ENCODE results near the gene TFAM.

The TFAM gene

DNA sequence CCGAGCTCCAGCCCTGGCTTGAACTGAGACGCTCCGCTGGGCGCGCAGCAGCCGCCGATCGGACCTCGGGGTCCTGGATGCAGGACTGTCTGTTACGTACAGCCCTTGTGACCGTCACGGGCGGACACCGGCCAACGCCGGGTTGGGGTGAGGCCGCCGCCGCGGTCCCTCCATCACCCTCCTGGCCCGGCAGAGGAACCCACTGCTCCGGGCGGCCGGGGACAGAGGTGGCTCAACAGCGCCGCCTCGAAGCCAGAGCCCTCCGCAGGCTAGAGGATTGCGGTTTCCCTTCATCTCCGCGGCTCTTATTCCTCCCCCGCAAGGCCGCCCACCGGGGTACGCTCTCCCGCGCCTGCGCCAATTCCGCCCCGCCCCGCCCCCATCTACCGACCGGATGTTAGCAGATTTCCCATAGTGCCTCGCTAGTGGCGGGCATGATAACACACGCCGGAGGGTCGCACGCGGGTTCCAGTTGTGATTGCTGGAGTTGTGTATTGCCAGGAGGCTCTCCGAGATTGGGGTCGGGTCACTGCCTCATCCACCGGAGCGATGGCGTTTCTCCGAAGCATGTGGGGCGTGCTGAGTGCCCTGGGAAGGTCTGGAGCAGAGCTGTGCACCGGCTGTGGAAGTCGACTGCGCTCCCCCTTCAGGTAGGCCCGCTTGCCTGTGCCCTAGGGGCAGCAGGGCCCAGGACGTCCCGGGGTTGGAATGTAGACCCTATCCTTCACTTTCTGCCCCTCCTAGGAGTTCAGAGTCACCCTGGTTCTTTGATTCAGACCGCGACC lies at the start of gene TFAM:
Gene TFAM, plus strand, starts transcription at position 412 of the 785 bp plus-strand sequence. Its CDS starts 138 bp downstream, at position 550.
- DNase-seq (ENCODE audit: low spot score) = peak; percentile 95

DNA sequence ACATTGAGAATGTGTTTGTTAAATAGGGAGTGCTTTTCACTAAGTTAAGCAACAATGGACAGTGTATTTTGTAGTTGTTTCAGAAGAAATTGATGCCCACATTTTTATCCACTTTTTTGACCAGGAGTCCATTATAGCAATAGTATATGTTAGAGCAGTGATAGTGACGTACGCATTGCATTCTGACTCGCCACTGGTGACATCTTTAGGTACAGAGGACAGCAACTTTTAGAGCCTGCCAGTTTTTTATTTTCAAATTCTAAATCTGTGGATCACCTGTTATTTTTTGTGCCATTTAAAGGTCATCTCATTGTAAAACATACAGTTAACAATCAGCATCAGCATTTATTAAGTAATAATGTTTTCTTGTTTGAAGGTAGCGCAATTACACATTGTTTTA lies 49.0 kb upstream of the TFAM start:
- no peak for DNase-seq (ENCODE audit: low spot score)

GRCh38 chr10:58341422-58341821 lies 43.8 kb upstream of the TFAM start:
- DNase-seq (ENCODE audit: low spot score) = no peak

DNA sequence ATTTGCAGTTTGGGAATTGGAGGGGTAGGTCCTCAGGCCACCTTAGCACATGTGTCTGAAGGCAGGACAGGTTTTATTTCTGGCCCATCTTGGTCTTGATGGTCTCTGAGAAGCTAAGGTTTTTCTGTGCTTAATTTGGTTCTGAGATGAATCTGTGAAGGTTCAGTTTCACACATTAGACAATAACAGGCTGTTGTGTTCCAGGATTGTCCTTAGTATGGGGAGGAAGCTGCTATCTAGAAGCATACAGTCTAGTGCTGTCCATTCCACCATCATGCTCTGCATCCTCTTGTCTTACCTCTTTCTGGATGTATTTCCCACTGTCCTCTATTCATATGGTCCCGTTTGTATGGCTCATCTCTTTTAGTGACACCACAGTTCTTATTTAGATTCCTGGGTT lies 43.3 kb upstream of the TFAM start:
- DNase-seq (ENCODE audit: low spot score) = no peak

DNA sequence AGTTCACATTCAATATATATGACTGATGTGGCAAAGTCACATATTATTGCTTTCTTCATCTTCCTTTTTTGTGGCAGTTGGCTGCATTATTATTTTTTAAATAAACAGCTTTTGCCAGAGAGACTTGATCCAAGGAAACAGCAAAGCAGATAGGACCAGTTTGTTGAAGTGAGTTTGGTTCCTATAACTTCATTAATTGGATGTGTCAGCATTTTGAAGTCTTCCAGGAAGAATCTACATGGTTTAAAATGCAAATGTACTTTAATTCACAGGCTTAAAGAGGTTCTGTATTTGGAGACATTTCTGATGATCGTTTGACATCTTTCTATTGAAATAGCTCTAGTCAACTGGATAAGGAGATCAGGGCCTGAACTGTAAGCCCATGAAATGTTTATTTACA lies 37.2 kb upstream of the TFAM start:
- no peak for DNase-seq (ENCODE audit: low spot score)

- DNase-seq (ENCODE audit: low spot score) = no peak
Observed at GRCh38 chr10:58348571-58349033, 36.6 kb upstream of the TFAM start.

GRCh38 chr10:58350023-58350422 lies 35.2 kb upstream of the TFAM start:
- no peak for DNase-seq (ENCODE audit: low spot score)

- DNase-seq (ENCODE audit: low spot score) = no peak
Observed at GRCh38 chr10:58350619-58351323, 34.4 kb upstream of the TFAM start.

DNA sequence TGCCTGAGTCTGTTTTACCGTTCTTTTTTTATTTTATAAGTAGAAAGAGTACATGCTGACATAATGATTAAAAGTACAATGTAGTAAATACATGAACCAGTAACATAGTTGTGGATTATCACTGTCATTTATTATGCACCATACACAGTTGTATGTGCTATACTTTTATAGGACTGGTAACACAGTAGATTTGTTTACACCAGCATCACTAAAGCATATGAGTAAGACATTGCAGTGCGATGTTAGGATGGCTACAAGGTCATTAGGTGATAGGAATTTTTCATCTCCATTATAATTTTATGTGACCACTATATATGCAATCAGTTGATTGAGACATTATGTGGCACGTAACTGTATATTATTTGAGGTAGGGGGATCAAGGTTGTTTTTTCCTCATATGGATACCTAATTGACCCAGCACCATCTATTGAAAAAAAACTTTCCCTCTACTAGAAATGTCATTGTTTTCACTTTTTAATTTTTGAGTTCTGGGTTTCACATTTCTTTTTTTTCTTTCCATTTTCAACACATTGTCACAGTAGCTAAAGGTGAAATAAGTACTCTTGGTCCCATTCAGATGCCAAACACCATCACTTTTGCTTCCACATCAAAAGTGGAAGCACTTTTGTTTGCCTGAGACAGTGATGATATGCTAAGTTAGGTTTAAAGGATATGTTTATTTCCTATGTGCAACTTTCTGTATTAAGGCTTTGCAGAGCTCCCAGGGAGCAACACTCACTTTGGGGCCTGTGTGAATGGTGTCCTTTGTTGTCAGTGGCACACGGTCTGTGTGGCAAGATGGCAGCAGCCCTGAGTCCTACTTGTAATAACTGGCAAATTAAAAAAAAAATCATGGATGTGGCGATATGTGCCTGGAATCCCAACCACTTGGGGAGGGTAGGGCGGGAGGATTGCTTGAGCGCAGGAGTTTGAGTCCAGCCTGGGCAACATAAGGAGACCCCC lies 33.3 kb upstream of the TFAM start:
- DNase-seq (ENCODE audit: low spot score) = no peak

DNA sequence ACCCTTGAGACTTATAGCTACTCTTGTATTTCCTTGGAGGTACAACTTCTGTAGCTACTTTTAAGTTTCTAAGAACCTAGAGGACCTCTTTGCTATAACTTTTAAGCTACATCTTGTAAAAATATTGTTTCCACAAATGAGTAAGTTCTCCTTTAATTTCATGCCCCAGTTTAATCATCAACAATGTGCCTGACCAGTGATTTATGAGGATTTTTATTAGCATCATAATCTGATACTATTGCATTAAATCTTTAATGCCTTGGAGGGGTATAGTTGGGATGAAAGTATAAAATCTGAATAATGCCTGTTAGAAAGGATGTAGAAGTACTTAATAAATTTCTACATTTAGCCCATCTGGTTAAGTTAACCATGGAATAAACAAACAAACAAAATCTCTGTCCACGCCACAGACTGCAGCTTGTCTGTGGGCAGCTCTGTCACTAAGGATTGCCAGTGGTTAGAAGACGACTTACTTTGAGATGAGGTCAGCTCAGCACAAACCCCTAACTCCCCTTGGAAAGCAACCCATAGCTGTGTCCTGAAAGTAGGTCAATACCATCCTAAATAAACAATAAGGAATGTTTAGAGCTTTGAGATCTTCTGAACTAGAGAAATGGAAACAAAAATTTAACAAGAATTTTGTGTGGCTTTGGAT lies 32.1 kb upstream of the TFAM start:
- DNase-seq (ENCODE audit: low spot score) = no peak

- DNase-seq (ENCODE audit: low spot score) = no peak
Observed at GRCh38 chr10:58356756-58357155, 28.5 kb upstream of the TFAM start.

GRCh38 chr10:58358314-58358933 lies 26.8 kb upstream of the TFAM start:
- no peak for DNase-seq (ENCODE audit: low spot score)

- DNase-seq (ENCODE audit: low spot score) = no peak
Observed at GRCh38 chr10:58358947-58359346, 26.3 kb upstream of the TFAM start.

DNA sequence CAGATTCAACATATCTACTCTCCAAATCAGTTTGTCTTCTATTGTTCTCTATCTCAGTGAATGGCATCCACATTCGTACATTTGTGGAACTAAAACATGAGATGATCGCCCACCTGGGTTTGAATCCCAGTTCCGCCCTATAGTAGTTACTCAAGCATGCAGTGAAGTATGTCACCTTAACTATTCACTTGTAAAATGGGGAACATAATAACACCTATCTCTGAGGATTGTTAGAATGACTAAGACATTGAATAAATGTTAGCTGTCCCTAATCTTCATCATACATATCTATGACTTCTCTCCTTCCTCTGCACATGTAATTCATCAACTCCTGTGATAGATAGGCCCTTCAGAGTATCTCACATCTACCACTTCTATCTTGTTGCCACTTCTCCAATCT lies 25.7 kb upstream of the TFAM start:
- DNase-seq (ENCODE audit: low spot score) = no peak

- no peak for DNase-seq (ENCODE audit: low spot score)
Observed at GRCh38 chr10:58360412-58361004, 24.7 kb upstream of the TFAM start.

GRCh38 chr10:58361353-58361752 lies 23.9 kb upstream of the TFAM start:
- no peak for DNase-seq (ENCODE audit: low spot score)

- no peak for DNase-seq (ENCODE audit: low spot score)
Observed at GRCh38 chr10:58362027-58362789, 23.0 kb upstream of the TFAM start.

DNA sequence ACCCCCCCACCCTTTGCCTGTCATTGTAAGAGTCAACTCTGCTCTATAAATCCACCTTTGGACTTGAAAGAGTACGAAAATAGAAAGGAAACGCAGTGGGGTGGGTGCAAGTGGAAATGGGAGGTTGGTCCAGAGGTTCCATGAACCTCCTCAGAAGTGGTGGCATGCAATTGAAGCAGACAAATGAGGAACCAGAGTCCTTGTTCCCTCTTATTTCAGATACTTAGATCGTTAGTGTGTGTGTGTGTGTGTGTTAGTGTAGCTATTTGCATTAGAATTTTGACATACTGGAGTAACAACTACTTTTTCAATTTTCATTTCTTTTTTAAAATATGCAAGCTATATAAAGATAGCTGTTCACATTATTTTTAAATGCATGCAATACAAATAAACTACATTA lies 18.1 kb upstream of the TFAM start:
- DNase-seq (ENCODE audit: low spot score) = no peak

GRCh38 chr10:58371473-58371872 lies 13.7 kb upstream of the TFAM start:
- DNase-seq (ENCODE audit: low spot score) = no peak
